Fibroblast of lung (primary cell): Measurements from ENCODE around the gene TMC5.

ENCODE experiments used
- CTCF ChIP-seq, 2 donors: IDR thresholded peaks in 1 of 2; conservative IDR thresholded peaks in 1 of 2; 1 replicate in 1 of 2; 2 replicates in 1 of 2; pipeline ENCODE4 v1.5.1; 2011 to 2012; ENCODE audit warnings: low read length in 2 of 2, control low read depth in 1 of 2, inconsistent platforms in 1 of 2, low read depth in 1 of 2, mild to moderate bottlenecking in 1 of 2
- EZH2 ChIP-seq: IDR thresholded peaks from 2 replicates; pipeline ENCODE4 v1.5.1; 2012; ENCODE audit warnings: low read length, control low read depth, mild to moderate bottlenecking; ENCODE audit errors: missing control alignments

DNA sequence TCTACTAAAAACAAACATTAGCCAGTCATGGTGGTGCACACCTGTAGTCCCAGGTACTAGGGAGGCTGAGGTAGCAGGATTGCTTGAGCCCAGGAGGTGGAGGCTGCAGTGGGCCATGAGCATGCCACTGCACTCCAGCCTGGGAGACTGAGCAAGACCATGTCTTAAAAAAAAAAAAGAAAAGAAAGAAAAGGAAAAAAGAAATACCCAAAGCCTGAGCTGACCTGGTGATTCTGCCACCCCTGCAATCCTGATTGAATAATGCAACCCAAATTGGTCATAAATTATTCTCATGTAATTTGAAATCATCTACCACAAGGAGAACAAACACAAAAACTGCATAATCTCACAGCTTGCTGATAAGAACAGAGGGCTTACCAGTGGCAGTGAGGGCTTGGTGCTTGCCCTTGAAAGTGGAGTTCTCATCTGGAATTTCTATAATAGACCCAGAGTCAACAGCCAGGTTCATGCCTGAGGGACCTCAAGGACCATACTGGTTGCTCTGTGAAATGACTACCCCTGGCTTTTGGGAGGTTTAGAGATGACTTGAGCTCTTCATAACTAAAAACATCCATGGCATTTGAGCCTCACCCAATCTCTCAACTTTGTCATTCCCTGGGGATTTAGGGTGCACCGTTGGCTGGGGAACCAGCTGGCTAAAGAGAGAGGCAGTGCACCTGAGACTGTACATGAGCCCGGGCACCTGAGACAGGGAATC is 35.4 kb upstream of the TMC5 start:
- no peak for TF ChIP-seq CTCF (conservative IDR thresholded peaks at IDR 0.05 in 1 of 2, IDR thresholded peaks at IDR 0.05 in 1 of 2; ENCODE audit: low read depth in 1 of 2, low read length in 2 of 2)
- TF ChIP-seq EZH2: no peak
